MCF 10A (cell line): ENCODE measurements around the gene GRWD1. TPM values are rescaled to one million over a fixed set of nuclear protein-coding genes. Genes with fewer than 3 reads are reported as not detected.

Experiments used
- BruUV-seq: library from RNA; stranded (reverse); fragments of 400-500 nt; replicated peaks from 2 replicates; lab custom pipeline; 2021; lab: Mats Ljungman, UMichigan
- CTCF ChIA-PET: fragments of 300-600 bp; sonication (Branson Sonifier 250); formaldehyde crosslinking; extraction: SDS; loops from one replicate; lab custom pipeline; 2021; ENCODE audit warnings: antibody characterized with exemption, inconsistent platforms; lab: Yijun Ruan, JAX
- POLR2A ChIA-PET: fragments of 300-600, 350-650 bp; sonication (Branson Sonifier 250); formaldehyde crosslinking; extraction: SDS; loops from one replicate; lab custom pipeline; 2020; ENCODE audit warnings: antibody characterized with exemption, inconsistent platforms; lab: Yijun Ruan, JAX
- DNase-seq: peaks from one replicate; pipeline ENCODE4 v3.0.0-alpha.2; 2018; ENCODE audit not compliant: unreplicated experiment
- H3K27ac Mint-ChIP-seq: one replicate; pipeline ENCODE4 v1.8.0; 2022; ENCODE audit warnings: mild to moderate bottlenecking, low read depth, mixed read lengths; ENCODE audit not compliant: unreplicated experiment
- H3K27me3 Mint-ChIP-seq: one replicate; pipeline ENCODE4 v1.8.0; 2022; ENCODE audit warnings: mixed read lengths; ENCODE audit not compliant: insufficient read depth, unreplicated experiment
- H3K36me3 Mint-ChIP-seq: one replicate; pipeline ENCODE4 v1.8.0; 2022; ENCODE audit warnings: mild to moderate bottlenecking, moderate library complexity, mixed read lengths; ENCODE audit not compliant: insufficient read depth, unreplicated experiment
- H3K4me1 Mint-ChIP-seq: one replicate; pipeline ENCODE4 v1.8.0; 2022; ENCODE audit warnings: mixed read lengths; ENCODE audit not compliant: insufficient read depth, unreplicated experiment
- H3K4me3 Mint-ChIP-seq: one replicate; pipeline ENCODE4 v1.8.0; 2022; ENCODE audit warnings: mild to moderate bottlenecking, moderate library complexity, mixed read lengths; ENCODE audit not compliant: unreplicated experiment
- H3K9me3 Mint-ChIP-seq: one replicate; pipeline ENCODE4 v1.8.0; 2022; ENCODE audit warnings: mixed read lengths; ENCODE audit not compliant: unreplicated experiment
- CTCF ChIP-seq: fragments of 200-600 bp; IDR thresholded peaks from one replicate; pipeline ENCODE4 v1.8.0; 2022; ENCODE audit warnings: antibody characterized with exemption, mild to moderate bottlenecking; ENCODE audit not compliant: unreplicated experiment
- intact Hi-C: fragments of 100-400 bp; cut with micrococcal nuclease; formaldehyde crosslinking; loops from 2 replicates; pipeline ENCODE4 v1.14.1; 2022
- total RNA-seq: library from RNA; stranded (reverse); gene quantifications from 2 replicates; pipeline ENCODE4 v1.2.3, GENCODE V29; 2022

GRWD1 gene
- total RNA-seq, 1 experiment from 2014 or later = 55.8 TPM

DNA sequence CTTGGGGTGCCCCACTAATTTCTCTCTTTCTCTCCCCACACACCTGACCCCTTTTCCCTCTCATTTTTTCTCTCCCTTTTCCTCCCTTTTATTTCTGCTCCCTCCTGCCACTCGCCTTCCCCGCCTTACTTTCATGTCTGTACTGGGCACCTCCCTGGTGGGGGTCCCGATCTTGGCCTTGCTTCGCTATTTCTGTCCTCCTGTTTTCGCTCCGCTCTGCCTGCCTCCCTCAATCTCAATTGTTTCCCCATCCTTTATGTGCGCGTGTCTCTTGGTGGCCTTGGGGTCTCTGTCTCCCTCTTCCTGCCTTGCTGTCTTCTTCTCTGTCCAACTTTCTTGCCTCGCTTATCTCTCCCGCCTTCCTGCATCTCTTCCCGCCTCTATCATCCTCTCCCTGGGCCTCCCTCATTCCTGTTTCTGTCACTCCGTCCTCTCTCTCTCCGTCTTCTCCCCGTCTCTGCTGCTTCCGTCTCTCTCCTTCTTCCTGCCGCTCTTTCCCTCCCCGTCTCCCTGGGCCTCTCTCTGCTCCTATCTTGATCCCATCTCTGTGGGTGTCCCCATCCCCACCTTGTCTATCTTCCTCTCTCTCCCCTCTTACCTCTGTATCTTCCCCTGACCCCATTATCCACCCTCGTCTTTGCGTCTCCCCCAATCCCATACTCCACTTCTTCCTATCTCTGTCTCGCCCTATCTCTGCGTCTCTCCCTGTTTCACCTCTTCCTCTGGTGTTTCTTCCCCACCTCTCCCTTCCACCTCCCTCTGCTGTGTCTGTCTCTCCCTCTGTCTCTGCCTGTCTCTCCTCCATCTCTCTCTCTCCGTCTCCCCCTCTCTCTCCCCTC is 48.3 kb upstream of the GRWD1 start:
- POLR2A ChIA-PET = no interaction called here
- intact Hi-C loops = no loop called here
- Mint-ChIP-seq H3K27me3 (peaks cover 22% of the 10 kb centered on the region), H3K4me3 (peak overlapping the region; percentile 91), H3K36me3 (no peaks in the 10 kb centered on the region), H3K27ac (peak overlapping the region; percentile 80), H3K4me1 (peaks cover 43% of the 10 kb centered on the region), H3K9me3 (no peaks in the 10 kb centered on the region)
- CTCF ChIA-PET = no interaction called here
- BruUV-seq = no TSS peak
- TF ChIP-seq CTCF = no peak
- no peak for DNase-seq

GRCh38 chr19:48398102-48398374 is 47.7 kb upstream of the GRWD1 start:
- no peaks in the 10 kb centered on the region for H3K9me3 Mint-ChIP-seq
- POLR2A ChIA-PET = no interaction called here
- peak overlapping the region; percentile 91 for H3K4me3 Mint-ChIP-seq
- no TSS peak for BruUV-seq
- H3K4me1 Mint-ChIP-seq = peaks cover 43% of the 10 kb centered on the region
- H3K36me3 Mint-ChIP-seq = no peaks in the 10 kb centered on the region
- intact Hi-C loops = no loop called here
- peak overlapping the region; percentile 80 for H3K27ac Mint-ChIP-seq
- no peak for TF ChIP-seq CTCF
- CTCF ChIA-PET = no interaction called here
- peaks cover 22% of the 10 kb centered on the region for H3K27me3 Mint-ChIP-seq
- no peak for DNase-seq

- intact Hi-C loops = no loop called here
- H3K4me1 Mint-ChIP-seq = peaks cover 48% of the 10 kb centered on the region
- DNase-seq = peak; percentile 89
- H3K27me3 Mint-ChIP-seq = peaks cover 21% of the 10 kb centered on the region
- no TSS peak for BruUV-seq
- TF ChIP-seq CTCF = no peak
- POLR2A ChIA-PET = interaction anchor here (1.5 kb wide), 1 partner anchor 35 kb away, joined by 4 read pairs; the partner anchor contains the start of genes SYNGR4 and TMEM143
- CTCF ChIA-PET = no interaction called here
- H3K27ac Mint-ChIP-seq = peak overlapping the region; percentile 80
- H3K9me3 Mint-ChIP-seq = no peaks in the 10 kb centered on the region
- H3K4me3 Mint-ChIP-seq = peak overlapping the region; percentile 91
- H3K36me3 Mint-ChIP-seq = no peaks in the 10 kb centered on the region
Observed at GRCh38 chr19:48398375-48399235, 47.2 kb upstream of the GRWD1 start.
